Right lobe of liver (tissue), 4 donors: ENCODE data around the gene RUVBL2.
"Not testable (repeated sequence)": the region's sequence is repeated elsewhere in the genome, so short reads cannot be mapped to it uniquely, and the experiment has no call there.

Experiments
- POLR2A ChIP-seq: fragments of 450-650 bp; IDR thresholded peaks from one replicate; pipeline ENCODE4 v1.6.1; 2017; ENCODE audit warnings: antibody characterized with exemption, mild to moderate bottlenecking
- TF ChIP-seq, protein P1 (sequence below), 4 donors: fragments of 200-600 bp in 3 of 4; fragments of 450-650 bp in 1 of 4; IDR thresholded peaks; one replicate each; pipeline versions ENCODE4 v1.5.1 to v1.8.0; 2016 to 2022; ENCODE audit warnings: antibody characterized with exemption in 4 of 4, mild to moderate bottlenecking in 2 of 4
- donor health status: DM: no; HTN: no; CAD: no.
- donor health status: DM: no; HTN: no; CAD: no.
- donor health status: DM: no; HTN: yes; CAD: no.

DNA sequence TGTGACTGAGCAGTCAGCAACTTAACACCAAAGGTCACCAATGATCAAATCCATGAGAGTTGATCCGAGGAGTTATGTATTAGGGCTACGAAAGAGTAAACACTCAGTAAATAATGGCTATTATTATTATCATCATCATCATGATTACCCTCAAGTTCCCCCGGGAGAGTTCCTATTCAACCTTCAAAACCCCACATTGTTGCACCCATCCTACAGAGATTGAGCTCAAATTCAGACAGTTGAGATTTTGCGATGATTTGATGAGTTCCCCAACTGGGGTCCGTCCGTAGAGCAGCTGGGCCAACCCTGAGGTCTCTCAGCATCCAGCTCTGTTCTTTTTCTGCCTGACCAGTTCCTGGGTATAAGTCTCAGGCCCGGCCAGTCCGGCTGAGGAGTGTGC is 44.4 kb downstream of the RUVBL2 start:
- TF ChIP-seq, protein P1, sequence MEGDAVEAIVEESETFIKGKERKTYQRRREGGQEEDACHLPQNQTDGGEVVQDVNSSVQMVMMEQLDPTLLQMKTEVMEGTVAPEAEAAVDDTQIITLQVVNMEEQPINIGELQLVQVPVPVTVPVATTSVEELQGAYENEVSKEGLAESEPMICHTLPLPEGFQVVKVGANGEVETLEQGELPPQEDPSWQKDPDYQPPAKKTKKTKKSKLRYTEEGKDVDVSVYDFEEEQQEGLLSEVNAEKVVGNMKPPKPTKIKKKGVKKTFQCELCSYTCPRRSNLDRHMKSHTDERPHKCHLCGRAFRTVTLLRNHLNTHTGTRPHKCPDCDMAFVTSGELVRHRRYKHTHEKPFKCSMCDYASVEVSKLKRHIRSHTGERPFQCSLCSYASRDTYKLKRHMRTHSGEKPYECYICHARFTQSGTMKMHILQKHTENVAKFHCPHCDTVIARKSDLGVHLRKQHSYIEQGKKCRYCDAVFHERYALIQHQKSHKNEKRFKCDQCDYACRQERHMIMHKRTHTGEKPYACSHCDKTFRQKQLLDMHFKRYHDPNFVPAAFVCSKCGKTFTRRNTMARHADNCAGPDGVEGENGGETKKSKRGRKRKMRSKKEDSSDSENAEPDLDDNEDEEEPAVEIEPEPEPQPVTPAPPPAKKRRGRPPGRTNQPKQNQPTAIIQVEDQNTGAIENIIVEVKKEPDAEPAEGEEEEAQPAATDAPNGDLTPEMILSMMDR (IDR thresholded peaks at IDR 0.05), result not testable (repeated sequence)
- TF ChIP-seq POLR2A, result not testable (repeated sequence)
